AG09319 (cell line): ENCODE measurements around the gene RPS14.
"Not testable (repeated sequence)": the region's sequence is repeated elsewhere in the genome, so short reads cannot be mapped to it uniquely, and the experiment has no call there.

ENCODE experiments used
- DNase-seq: peaks from one replicate; pipeline ENCODE4 v3.0.0-alpha.2; 2010; ENCODE audit warnings: low read depth; ENCODE audit errors: extremely low read depth
- TF ChIP-seq, protein P1 (sequence below): IDR thresholded peaks from 2 replicates; pipeline ENCODE4 v1.5.1; 2011; ENCODE audit warnings: low read depth, mild to moderate bottlenecking, inconsistent platforms, low read length, moderate library complexity

The RPS14 gene

GRCh38 chr5:150461231-150461630 lies 11.7 kb upstream of the RPS14 start:
- TF ChIP-seq, protein P1, sequence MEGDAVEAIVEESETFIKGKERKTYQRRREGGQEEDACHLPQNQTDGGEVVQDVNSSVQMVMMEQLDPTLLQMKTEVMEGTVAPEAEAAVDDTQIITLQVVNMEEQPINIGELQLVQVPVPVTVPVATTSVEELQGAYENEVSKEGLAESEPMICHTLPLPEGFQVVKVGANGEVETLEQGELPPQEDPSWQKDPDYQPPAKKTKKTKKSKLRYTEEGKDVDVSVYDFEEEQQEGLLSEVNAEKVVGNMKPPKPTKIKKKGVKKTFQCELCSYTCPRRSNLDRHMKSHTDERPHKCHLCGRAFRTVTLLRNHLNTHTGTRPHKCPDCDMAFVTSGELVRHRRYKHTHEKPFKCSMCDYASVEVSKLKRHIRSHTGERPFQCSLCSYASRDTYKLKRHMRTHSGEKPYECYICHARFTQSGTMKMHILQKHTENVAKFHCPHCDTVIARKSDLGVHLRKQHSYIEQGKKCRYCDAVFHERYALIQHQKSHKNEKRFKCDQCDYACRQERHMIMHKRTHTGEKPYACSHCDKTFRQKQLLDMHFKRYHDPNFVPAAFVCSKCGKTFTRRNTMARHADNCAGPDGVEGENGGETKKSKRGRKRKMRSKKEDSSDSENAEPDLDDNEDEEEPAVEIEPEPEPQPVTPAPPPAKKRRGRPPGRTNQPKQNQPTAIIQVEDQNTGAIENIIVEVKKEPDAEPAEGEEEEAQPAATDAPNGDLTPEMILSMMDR, result no peak
- DNase-seq, result no peak

- TF ChIP-seq, protein P1, result no peak
- no peak for DNase-seq
Measured at GRCh38 chr5:150460781-150461180, 11.2 kb upstream of the RPS14 start.

DNA sequence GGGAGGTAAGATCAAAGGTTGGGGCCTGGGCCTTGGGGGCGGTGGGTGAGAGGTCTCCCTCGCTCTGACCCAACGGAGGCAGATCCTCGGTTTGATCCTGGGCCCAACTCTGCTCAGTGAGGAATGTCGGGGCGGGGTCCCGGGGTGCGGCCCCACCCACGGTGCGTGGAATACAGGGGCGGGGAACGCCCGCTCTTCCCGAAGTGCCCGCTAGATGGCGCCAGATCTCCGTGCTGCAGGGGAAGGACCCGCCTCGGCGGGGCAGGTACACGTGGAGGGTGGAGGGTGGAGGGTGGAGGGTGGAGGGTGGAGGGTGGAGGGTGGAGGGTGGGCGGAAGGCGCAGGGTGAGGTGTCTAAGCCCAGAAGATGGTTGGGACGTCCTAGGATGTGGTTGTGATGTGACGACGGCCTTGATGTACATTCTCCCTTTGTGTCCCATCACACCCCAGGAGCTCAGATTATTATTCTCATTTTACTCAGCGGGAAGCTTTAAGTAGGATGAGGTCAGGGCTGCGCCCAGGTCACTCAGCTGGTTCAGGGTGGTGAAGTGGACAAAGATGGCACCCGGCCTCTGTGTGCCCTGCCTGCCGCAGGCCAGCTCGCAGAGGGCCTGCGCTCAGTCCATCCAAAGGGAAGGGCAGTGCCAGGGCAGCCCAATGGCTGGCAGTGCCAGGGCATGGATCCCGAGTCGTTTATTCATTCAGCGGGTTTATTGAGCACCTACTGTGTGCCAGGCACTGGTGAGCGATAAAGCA lies 9.4 kb upstream of the RPS14 start:
- TF ChIP-seq, protein P1, result peak; percentile 71
- DNase-seq, result no peak

- TF ChIP-seq, protein P1, result no peak
Measured at GRCh38 chr5:150457562-150458240, 8.2 kb upstream of the RPS14 start.

GRCh38 chr5:150457121-150457520 lies 7.6 kb upstream of the RPS14 start:
- TF ChIP-seq, protein P1, result no peak
- DNase-seq, result no peak

More at GRCh38 chr5:150457562-150458240, 8.2 kb upstream of the RPS14 start:
- no peak for DNase-seq

- TF ChIP-seq, protein P1, result no peak
- DNase-seq, result no peak
Measured at GRCh38 chr5:150454492-150455229, 5.1 kb upstream of the RPS14 start.

- not testable (repeated sequence) for DNase-seq
Measured at GRCh38 chr5:150454027-150454426, 4.5 kb upstream of the RPS14 start.
